Neural progenitor cell (in vitro differentiated cells): Measurements from ENCODE around the gene ERBB4. TPM values are rescaled to one million over a fixed set of nuclear protein-coding genes. Genes with fewer than 3 reads are reported as not detected.

Experiments used
- DNase-seq: peaks from one replicate; pipeline ENCODE4 v3.0.0-alpha.2; 2016; ENCODE audit warnings: low spot score
- H2AFZ ChIP-seq: fragments of 200-600 bp; sonication (generic); replicated peaks from 2 replicates; pipeline ENCODE4 v1.6.1; 2016; ENCODE audit warnings: antibody characterized with exemption
- H3F3A ChIP-seq: fragments of 200-600 bp; sonication (generic); 2 replicates; pipeline ENCODE4 v1.6.1; 2016; ENCODE audit warnings: antibody characterized with exemption, low read depth
- H3K27ac ChIP-seq: fragments of 200-600 bp; sonication (generic); 2 replicates; pipeline ENCODE4 v1.5.1; 2016; ENCODE audit warnings: mild to moderate bottlenecking
- H3K27me3 ChIP-seq: fragments of 200-600 bp; sonication (generic); 2 replicates; pipeline ENCODE4 v1.6.1; 2016; ENCODE audit warnings: mild to moderate bottlenecking, moderate library complexity
- H3K36me3 ChIP-seq: fragments of 200-600 bp; sonication (generic); 2 replicates; pipeline ENCODE4 v1.5.1; 2016
- H3K4me1 ChIP-seq: fragments of 200-600 bp; sonication (generic); 2 replicates; pipeline ENCODE4 v1.6.1; 2016; ENCODE audit warnings: mixed run types
- H3K4me2 ChIP-seq: fragments of 200-600 bp; sonication (generic); 2 replicates; pipeline ENCODE4 v1.6.1; 2016
- H3K4me3 ChIP-seq: fragments of 200-600 bp; sonication (generic); 2 replicates; pipeline ENCODE4 v1.5.1; 2016
- H3K79me2 ChIP-seq: fragments of 200-600 bp; sonication (generic); 2 replicates; pipeline ENCODE4 v1.6.1; 2016; ENCODE audit warnings: low read depth
- H3K9ac ChIP-seq: fragments of 200-600 bp; sonication (generic); 2 replicates; pipeline ENCODE4 v1.6.1; 2016
- H3K9me3 ChIP-seq: fragments of 200-600 bp; sonication (generic); 2 replicates; pipeline ENCODE4 v1.5.1; 2016; ENCODE audit warnings: low read depth
- H4K20me1 ChIP-seq: fragments of 200-600 bp; sonication (generic); 2 replicates; pipeline ENCODE4 v1.6.1; 2016; ENCODE audit warnings: low read depth
- H3K27ac Mint-ChIP-seq: 3 replicates; pipeline ENCODE4 v1.8.0; 2021; ENCODE audit warnings: mixed read lengths
- H3K27me3 Mint-ChIP-seq: 2 replicates; pipeline ENCODE4 v1.8.0; 2022; ENCODE audit warnings: low read depth, mild to moderate bottlenecking, inconsistent platforms, moderate library complexity, mixed read lengths; ENCODE audit not compliant: insufficient read depth
- H3K36me3 Mint-ChIP-seq: 3 replicates; pipeline ENCODE4 v1.8.0; 2021; ENCODE audit warnings: mixed read lengths
- H3K4me1 Mint-ChIP-seq: 3 replicates; pipeline ENCODE4 v1.8.0; 2021; ENCODE audit warnings: mixed read lengths
- H3K4me3 Mint-ChIP-seq: 3 replicates; pipeline ENCODE4 v1.8.0; 2021; ENCODE audit warnings: mild to moderate bottlenecking, moderate library complexity, mixed read lengths
- H3K9me3 Mint-ChIP-seq: 3 replicates; pipeline ENCODE4 v1.8.0; 2020; ENCODE audit warnings: mixed read lengths
- EZH2 ChIP-seq: fragments of 200-600 bp; sonication (generic); IDR thresholded peaks from 2 replicates; pipeline ENCODE4 v1.6.1; 2017; ENCODE audit warnings: antibody characterized with exemption, mild to moderate bottlenecking, moderate library complexity
- EZH2phosphoT487 ChIP-seq: fragments of 200-600 bp; sonication (generic); IDR thresholded peaks from 2 replicates; pipeline ENCODE4 v1.6.1; 2017; ENCODE audit warnings: antibody characterized with exemption
- total RNA-seq: library from RNA; depleted of rRNA; stranded (reverse); fragments of >200 nt; gene quantifications from 2 replicates; pipeline ENCODE4 v1.2.3, GENCODE V29; 2015; ENCODE audit warnings: low replicate concordance
- TF ChIP-seq, protein P1 (sequence below): fragments of 200-600 bp; sonication (generic); IDR thresholded peaks from 2 replicates; pipeline ENCODE4 v1.5.1; 2017; ENCODE audit warnings: antibody characterized with exemption, mild to moderate bottlenecking

ERBB4 gene
- total RNA-seq, 1 donor from 2014 or later, result 1.5 TPM

DNA sequence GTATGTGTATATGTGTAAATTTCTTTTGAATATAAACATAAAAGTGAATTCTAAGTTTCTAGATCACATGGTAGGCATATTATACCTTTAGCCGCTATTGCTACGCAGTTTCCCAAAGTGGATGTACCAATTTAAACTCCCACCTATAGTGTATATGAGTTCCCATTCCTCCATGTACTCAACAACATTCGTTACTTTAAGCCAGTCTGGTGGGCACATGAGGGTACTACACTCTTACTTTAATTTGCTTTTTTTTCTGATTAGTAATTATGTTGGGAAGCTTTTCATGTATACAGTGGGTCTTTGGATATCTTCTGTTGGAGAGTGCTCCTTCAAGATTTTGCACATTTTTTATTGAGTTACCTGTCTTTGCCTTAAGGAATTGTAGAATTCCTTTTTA, 683.8 kb downstream of the ERBB4 start:
- Histone ChIP-seq H3K27ac (no peak overlapping the region), H3K9ac (no peak overlapping the region), H3K36me3 (no peaks in the 10 kb centered on the region), H3K9me3 (no peaks in the 10 kb centered on the region), H2AFZ (no peak overlapping the region), H3K4me2 (no peak overlapping the region), H3K27me3 (no peaks in the 10 kb centered on the region), H3K79me2 (no peaks in the 10 kb centered on the region), H3F3A (no peaks in the 10 kb centered on the region), H3K4me1 (no peaks in the 10 kb centered on the region), H4K20me1 (no peaks in the 10 kb centered on the region), H3K4me3 (no peak overlapping the region)
- TF ChIP-seq, protein P1, sequence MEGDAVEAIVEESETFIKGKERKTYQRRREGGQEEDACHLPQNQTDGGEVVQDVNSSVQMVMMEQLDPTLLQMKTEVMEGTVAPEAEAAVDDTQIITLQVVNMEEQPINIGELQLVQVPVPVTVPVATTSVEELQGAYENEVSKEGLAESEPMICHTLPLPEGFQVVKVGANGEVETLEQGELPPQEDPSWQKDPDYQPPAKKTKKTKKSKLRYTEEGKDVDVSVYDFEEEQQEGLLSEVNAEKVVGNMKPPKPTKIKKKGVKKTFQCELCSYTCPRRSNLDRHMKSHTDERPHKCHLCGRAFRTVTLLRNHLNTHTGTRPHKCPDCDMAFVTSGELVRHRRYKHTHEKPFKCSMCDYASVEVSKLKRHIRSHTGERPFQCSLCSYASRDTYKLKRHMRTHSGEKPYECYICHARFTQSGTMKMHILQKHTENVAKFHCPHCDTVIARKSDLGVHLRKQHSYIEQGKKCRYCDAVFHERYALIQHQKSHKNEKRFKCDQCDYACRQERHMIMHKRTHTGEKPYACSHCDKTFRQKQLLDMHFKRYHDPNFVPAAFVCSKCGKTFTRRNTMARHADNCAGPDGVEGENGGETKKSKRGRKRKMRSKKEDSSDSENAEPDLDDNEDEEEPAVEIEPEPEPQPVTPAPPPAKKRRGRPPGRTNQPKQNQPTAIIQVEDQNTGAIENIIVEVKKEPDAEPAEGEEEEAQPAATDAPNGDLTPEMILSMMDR, result peak; percentile 28
- TF ChIP-seq EZH2, result no peak
- H3K27me3 Mint-ChIP-seq, result no peaks in the 10 kb centered on the region
- DNase-seq, result no peak
- no peak overlapping the region for H3K27ac Mint-ChIP-seq
- peaks cover 5% of the 10 kb centered on the region for H3K36me3 Mint-ChIP-seq
- H3K9me3 Mint-ChIP-seq, result no peaks in the 10 kb centered on the region
- no peaks in the 10 kb centered on the region for H3K4me1 Mint-ChIP-seq
- no peak overlapping the region for H3K4me3 Mint-ChIP-seq

DNA sequence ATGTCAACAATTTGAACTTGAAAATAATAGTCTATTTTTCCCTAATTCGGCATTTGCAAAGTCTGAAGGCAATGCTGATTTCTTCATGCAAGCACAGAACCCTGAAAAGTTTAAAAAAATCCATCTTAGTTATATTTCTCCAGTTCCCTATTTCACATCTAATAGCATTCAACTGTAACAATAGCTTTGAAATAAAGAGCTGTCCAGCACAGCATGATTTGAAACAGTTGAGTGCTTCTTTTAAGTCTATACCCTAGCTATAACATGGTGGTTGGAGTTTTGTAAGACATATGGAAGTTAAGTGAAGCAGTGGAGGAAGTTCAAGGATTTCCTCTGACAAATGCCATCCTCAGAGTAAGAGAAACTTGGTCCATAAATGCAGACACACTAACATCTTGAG, 691.9 kb downstream of the ERBB4 start:
- Mint-ChIP-seq H3K36me3 (no peaks in the 10 kb centered on the region), H3K27ac (peak overlapping the region; percentile 97), H3K27me3 (no peaks in the 10 kb centered on the region), H3K4me1 (peaks cover 51% of the 10 kb centered on the region), H3K9me3 (no peaks in the 10 kb centered on the region), H3K4me3 (peak overlapping the region; percentile 69)
- DNase-seq, result no peak
- Histone ChIP-seq H3K9me3 (no peaks in the 10 kb centered on the region), H2AFZ (no peak overlapping the region), H3K4me2 (peak overlapping the region; percentile 43), H3F3A (no peaks in the 10 kb centered on the region), H3K36me3 (no peaks in the 10 kb centered on the region), H4K20me1 (no peaks in the 10 kb centered on the region), H3K4me3 (no peak overlapping the region), H3K79me2 (no peaks in the 10 kb centered on the region), H3K27me3 (no peaks in the 10 kb centered on the region), H3K27ac (no peak overlapping the region), H3K4me1 (peaks cover 20% of the 10 kb centered on the region), H3K9ac (no peak overlapping the region)
- no peak for TF ChIP-seq EZH2
- no peak for TF ChIP-seq EZH2phosphoT487
- TF ChIP-seq, protein P1, result no peak

DNA sequence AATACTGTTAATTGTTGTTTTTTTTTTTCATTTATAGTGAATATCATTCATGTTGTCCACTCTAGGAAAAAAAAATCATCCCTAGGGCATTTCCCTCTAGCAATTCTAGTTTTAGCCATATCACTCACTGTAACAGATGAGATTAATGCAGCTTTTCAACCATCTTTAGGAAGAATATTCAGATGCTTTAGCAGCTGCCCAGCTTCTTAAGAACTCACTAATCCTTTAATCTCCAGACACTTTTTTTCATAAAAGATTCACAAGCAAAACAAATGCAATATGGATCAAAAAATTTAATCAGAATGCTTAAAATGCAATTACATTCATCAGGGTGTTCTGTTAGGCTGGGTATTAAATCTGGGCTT, 692.6 kb downstream of the ERBB4 start:
- no peaks in the 10 kb centered on the region for H3K9me3 ChIP-seq
- peak overlapping the region; percentile 97 for H3K27ac Mint-ChIP-seq
- no peaks in the 10 kb centered on the region for H3K36me3 ChIP-seq
- H4K20me1 ChIP-seq, result no peaks in the 10 kb centered on the region
- no peak overlapping the region for H3K4me3 ChIP-seq
- H3K79me2 ChIP-seq, result no peaks in the 10 kb centered on the region
- no peak overlapping the region for H3K27ac ChIP-seq
- no peaks in the 10 kb centered on the region for H3K36me3 Mint-ChIP-seq
- no peaks in the 10 kb centered on the region for H3F3A ChIP-seq
- H3K4me2 ChIP-seq, result peak overlapping the region; percentile 43
- no peak for TF ChIP-seq EZH2phosphoT487
- TF ChIP-seq EZH2, result no peak
- TF ChIP-seq, protein P1, result no peak
- H3K27me3 Mint-ChIP-seq, result no peaks in the 10 kb centered on the region
- H3K4me1 ChIP-seq, result peaks cover 20% of the 10 kb centered on the region
- peak overlapping the region; percentile 69 for H3K4me3 Mint-ChIP-seq
- no peak overlapping the region for H2AFZ ChIP-seq
- no peak for DNase-seq
- peaks cover 51% of the 10 kb centered on the region for H3K4me1 Mint-ChIP-seq
- H3K9ac ChIP-seq, result no peak overlapping the region
- no peaks in the 10 kb centered on the region for H3K27me3 ChIP-seq
- no peaks in the 10 kb centered on the region for H3K9me3 Mint-ChIP-seq
